ENCODE results near the gene AMOTL2.

Gene AMOTL2

GRCh38 chr3:134374105-134374790 lies at the start of gene AMOTL2:
TSS of gene AMOTL2 (minus strand) at chr3:134374447. CDS start at chr3:134371433, 3,014 bp downstream.
- DNase-seq (ENCODE audit: low read depth in 2 of 3, low spot score in 2 of 3): no peak

GRCh38 chr3:134423153-134423552 lies 48.9 kb upstream of the AMOTL2 start:
- no peak for DNase-seq (ENCODE audit: low read depth in 2 of 3, low spot score in 2 of 3)

- DNase-seq (ENCODE audit: low read depth in 2 of 3, low spot score in 2 of 3): no peak
Measured at GRCh38 chr3:134419960-134420321, 45.7 kb upstream of the AMOTL2 start.

- no peak for DNase-seq (ENCODE audit: low read depth in 2 of 3, low spot score in 2 of 3)
Measured at GRCh38 chr3:134419214-134419959, 45.1 kb upstream of the AMOTL2 start.

- DNase-seq (ENCODE audit: low read depth in 2 of 3, low spot score in 2 of 3): no peak
Measured at GRCh38 chr3:134409041-134409440, 34.8 kb upstream of the AMOTL2 start.

GRCh38 chr3:134407239-134407625 lies 33.0 kb upstream of the AMOTL2 start:
- DNase-seq (ENCODE audit: low read depth in 2 of 3, low spot score in 2 of 3): no peak

- no peak for DNase-seq (ENCODE audit: low read depth in 2 of 3, low spot score in 2 of 3)
Measured at GRCh38 chr3:134406331-134407238, 32.3 kb upstream of the AMOTL2 start.

- DNase-seq (ENCODE audit: low read depth in 2 of 3, low spot score in 2 of 3): no peak
Measured at GRCh38 chr3:134404366-134404885, 30.2 kb upstream of the AMOTL2 start.

- DNase-seq (ENCODE audit: low read depth in 2 of 3, low spot score in 2 of 3): no peak
Measured at GRCh38 chr3:134397755-134398154, 23.5 kb upstream of the AMOTL2 start.

- DNase-seq (ENCODE audit: low read depth in 2 of 3, low spot score in 2 of 3): no peak
Measured at GRCh38 chr3:134395103-134395502, 20.9 kb upstream of the AMOTL2 start.

- no peak for DNase-seq (ENCODE audit: low read depth in 2 of 3, low spot score in 2 of 3)
Measured at GRCh38 chr3:134394380-134394779, 20.1 kb upstream of the AMOTL2 start.

GRCh38 chr3:134393074-134393473 lies 18.8 kb upstream of the AMOTL2 start:
- no peak for DNase-seq (ENCODE audit: low read depth in 2 of 3, low spot score in 2 of 3)

- no peak for DNase-seq (ENCODE audit: low read depth in 2 of 3, low spot score in 2 of 3)
Measured at GRCh38 chr3:134392336-134392983, 18.2 kb upstream of the AMOTL2 start.

- no peak for DNase-seq (ENCODE audit: low read depth in 2 of 3, low spot score in 2 of 3)
Measured at GRCh38 chr3:134389865-134390264, 15.6 kb upstream of the AMOTL2 start.

GRCh38 chr3:134388788-134389485 lies 14.7 kb upstream of the AMOTL2 start:
- no peak for DNase-seq (ENCODE audit: low read depth in 2 of 3, low spot score in 2 of 3)

- no peak for DNase-seq (ENCODE audit: low read depth in 2 of 3, low spot score in 2 of 3)
Measured at GRCh38 chr3:134388292-134388691, 14.0 kb upstream of the AMOTL2 start.

GRCh38 chr3:134387293-134387692 lies 13.0 kb upstream of the AMOTL2 start:
- no peak for DNase-seq (ENCODE audit: low read depth in 2 of 3, low spot score in 2 of 3)

- no peak for DNase-seq (ENCODE audit: low read depth in 2 of 3, low spot score in 2 of 3)
Measured at GRCh38 chr3:134384963-134385362, 10.7 kb upstream of the AMOTL2 start.

GRCh38 chr3:134381831-134382442 lies 7.7 kb upstream of the AMOTL2 start:
- no peak for DNase-seq (ENCODE audit: low read depth in 2 of 3, low spot score in 2 of 3)

- no peak for DNase-seq (ENCODE audit: low read depth in 2 of 3, low spot score in 2 of 3)
Measured at GRCh38 chr3:134381076-134381475, 6.8 kb upstream of the AMOTL2 start.
